Measurements from ENCODE around the gene ABCG1.

GRCh38 chr21:42343963-42344510 lies 125.1 kb downstream of the ABCG1 start:
- TF ChIP-seq CTCF (conservative IDR thresholded peaks at IDR 0.05; ENCODE audit: low read length) (no peak), EZH2phosphoT487 (IDR thresholded peaks at IDR 0.05; ENCODE audit: borderline replicate concordance, low read depth, low read length) (no peak)
